Mesendoderm (in vitro differentiated cells): ENCODE results near the gene AP1M2.
A peak's percentile ranks its signal among the peaks of the same experiment; 100 is the strongest.

Experiments used
- DNase-seq: peaks from one replicate; pipeline ENCODE4 v3.0.0; 2013
- H2AK5ac ChIP-seq: 2 replicates; pipeline ENCODE4 v1.6.1; 2013; ENCODE audit warnings: low read length, inconsistent platforms
- H2BK120ac ChIP-seq: 2 replicates; pipeline ENCODE4 v1.6.1; 2013; ENCODE audit warnings: low read depth, mild to moderate bottlenecking, low read length, moderate library complexity, mixed read lengths
- H2BK15ac ChIP-seq: replicated peaks from 2 replicates; pipeline ENCODE4 v1.6.1; 2013; ENCODE audit warnings: low read depth, mild to moderate bottlenecking, moderate library complexity
- H2BK5ac ChIP-seq: 2 replicates; pipeline ENCODE4 v1.6.1; 2013; ENCODE audit warnings: low read length, inconsistent platforms
- H3K18ac ChIP-seq: 2 replicates; pipeline ENCODE4 v1.6.1; 2013; ENCODE audit warnings: mild to moderate bottlenecking, low read length, mixed read lengths
- H3K23ac ChIP-seq: one replicate; pipeline ENCODE4 v1.6.1; 2013; ENCODE audit warnings: low read length
- H3K27ac ChIP-seq: 2 replicates; pipeline ENCODE4 v1.5.1; 2013; ENCODE audit warnings: low read depth, mild to moderate bottlenecking, inconsistent platforms, low read length, moderate library complexity
- H3K27me3 ChIP-seq: 2 replicates; pipeline ENCODE4 v1.6.1; 2013; ENCODE audit warnings: low read length, control low read depth, mild to moderate bottlenecking, inconsistent platforms; ENCODE audit not compliant: insufficient read depth, poor library complexity
- H3K36me3 ChIP-seq: 2 replicates; pipeline ENCODE4 v1.6.1; 2013; ENCODE audit warnings: low read length, inconsistent platforms; ENCODE audit not compliant: control insufficient read depth, insufficient read depth
- H3K4ac ChIP-seq: one replicate; pipeline ENCODE4 v1.6.1; 2013; ENCODE audit warnings: low read depth, mild to moderate bottlenecking, low read length, moderate library complexity
- H3K4me1 ChIP-seq: 2 replicates; pipeline ENCODE4 v1.6.1; 2013; ENCODE audit warnings: low read depth, low read length, inconsistent platforms; ENCODE audit not compliant: control insufficient read depth
- H3K4me2 ChIP-seq: 2 replicates; pipeline ENCODE4 v1.6.1; 2013; ENCODE audit warnings: low read length
- H3K4me3 ChIP-seq: 2 replicates; pipeline ENCODE4 v1.5.1; 2013; ENCODE audit warnings: mild to moderate bottlenecking, low read length
- H3K56ac ChIP-seq: one replicate; pipeline ENCODE4 v1.6.1; 2013; ENCODE audit warnings: low read length
- H3K79me1 ChIP-seq: 2 replicates; pipeline ENCODE4 v1.6.1; 2013; ENCODE audit warnings: low read length, inconsistent platforms
- H3K79me2 ChIP-seq: 2 replicates; pipeline ENCODE4 v1.6.1; 2013; ENCODE audit warnings: mild to moderate bottlenecking, low read length; ENCODE audit not compliant: control insufficient read depth, insufficient read depth
- H3K9ac ChIP-seq: 2 replicates; pipeline ENCODE4 v1.6.1; 2013; ENCODE audit warnings: low read length, inconsistent platforms
- H4K5ac ChIP-seq: one replicate; pipeline ENCODE4 v1.6.1; 2013; ENCODE audit warnings: low read length
- H4K8ac ChIP-seq: one replicate; pipeline ENCODE4 v1.6.1; 2013; ENCODE audit warnings: low read depth, mild to moderate bottlenecking, control low read depth, low read length, moderate library complexity
- WGBS: extraction: QIAGEN DNeasy Blood & Tissue Kit; methylation state at CpG from one replicate; pipeline ENCODE4 v1.1.7; 2013; ENCODE audit warnings: low lambda C conversion rate, missing lambda C conversion rate; ENCODE audit not compliant: insufficient coverage; ENCODE audit errors: extremely low coverage; 5-methylcytosine and 5-hydroxymethylcytosine counted together

AP1M2 gene

DNA sequence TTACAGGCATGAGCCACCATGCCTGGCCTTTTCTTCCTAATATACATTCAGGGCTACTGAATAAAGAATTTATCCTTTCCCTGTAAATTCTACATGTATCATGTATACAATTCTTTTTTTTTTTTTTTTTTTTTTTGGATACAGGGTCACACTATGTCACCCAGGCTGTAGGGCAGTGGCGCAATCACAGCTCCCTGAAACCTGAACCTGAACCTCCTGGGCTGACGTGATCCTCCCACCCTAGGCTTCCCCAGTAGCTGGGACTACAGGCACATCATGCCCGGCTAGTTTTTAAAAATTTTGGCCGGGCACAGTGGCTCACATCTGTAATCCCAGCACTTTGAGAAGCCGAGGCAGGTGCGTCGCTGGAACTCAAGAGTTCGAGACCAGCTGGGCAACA lies 31.7 kb upstream of the AP1M2 start:
- no peak overlapping the region for H4K5ac ChIP-seq
- WGBS: no CpG with 5 or more reads among the region's 8 CpGs
- H4K8ac ChIP-seq: no peak overlapping the region
- H3K27me3 ChIP-seq: no peaks in the 10 kb centered on the region
- no peak overlapping the region for H3K4me2 ChIP-seq
- no peak overlapping the region for H3K18ac ChIP-seq
- H3K4me3 ChIP-seq: no peak overlapping the region
- peaks cover 2% of the 10 kb centered on the region for H3K79me2 ChIP-seq
- H2AK5ac ChIP-seq: no peak overlapping the region
- H2BK15ac ChIP-seq: no peak overlapping the region
- H3K4ac ChIP-seq: no peak overlapping the region
- peaks cover 2% of the 10 kb centered on the region for H3K4me1 ChIP-seq
- H3K36me3 ChIP-seq: no peaks in the 10 kb centered on the region
- H3K56ac ChIP-seq: no peak overlapping the region
- H3K9ac ChIP-seq: no peak overlapping the region
- no peak overlapping the region for H2BK120ac ChIP-seq
- H2BK5ac ChIP-seq: no peak overlapping the region
- H3K27ac ChIP-seq: no peak overlapping the region
- no peak for DNase-seq
- H3K79me1 ChIP-seq: peaks cover 2% of the 10 kb centered on the region
- no peak overlapping the region for H3K23ac ChIP-seq

DNA sequence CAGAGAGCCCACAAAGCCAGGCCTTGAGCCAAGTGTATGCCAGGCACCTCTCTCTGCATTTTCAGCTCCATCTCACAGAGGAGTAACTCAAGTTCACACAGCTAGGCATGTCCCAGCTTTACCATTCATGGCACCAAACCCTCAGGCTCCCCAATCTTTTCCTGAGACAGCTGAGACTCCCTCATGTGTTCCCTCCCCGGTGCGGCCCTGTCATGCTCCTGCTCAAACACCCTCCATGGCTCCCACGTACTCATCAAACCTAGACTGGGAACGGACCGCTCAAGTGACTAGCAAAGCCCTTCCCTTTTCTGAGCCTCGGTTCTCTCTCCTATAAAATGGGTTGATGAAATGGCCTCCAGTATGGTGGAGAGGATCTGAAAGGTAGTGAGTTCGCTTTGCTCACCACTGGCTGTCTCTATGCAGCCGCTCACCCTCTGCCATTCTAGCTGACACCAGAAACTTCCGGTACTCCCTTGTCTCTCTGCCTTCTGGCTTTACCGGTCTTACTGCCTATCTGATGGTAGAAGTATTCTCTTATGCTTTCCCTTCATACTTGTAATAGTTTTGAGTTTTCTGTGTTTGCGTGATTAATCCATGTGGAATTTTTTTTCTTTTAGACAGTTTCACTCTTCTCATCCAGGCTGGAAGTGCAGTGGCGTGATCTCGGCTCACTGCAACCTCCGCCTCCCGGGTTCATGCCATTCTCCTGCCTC lies 30.5 kb upstream of the AP1M2 start:
- peak overlapping the region; percentile 46 for H3K56ac ChIP-seq
- no peak overlapping the region for H3K4me2 ChIP-seq
- peaks cover 2% of the 10 kb centered on the region for H3K79me2 ChIP-seq
- no peak overlapping the region for H2AK5ac ChIP-seq
- no peak overlapping the region for H2BK5ac ChIP-seq
- H3K4me1 ChIP-seq: peaks cover 2% of the 10 kb centered on the region
- no peak overlapping the region for H2BK120ac ChIP-seq
- no peak overlapping the region for H4K8ac ChIP-seq
- no CpG with 5 or more reads among the region's 15 CpGs for WGBS
- no peak overlapping the region for H3K4ac ChIP-seq
- no peak overlapping the region for H4K5ac ChIP-seq
- no peak overlapping the region for H3K23ac ChIP-seq
- no peak for DNase-seq
- H2BK15ac ChIP-seq: no peak overlapping the region
- no peak overlapping the region for H3K9ac ChIP-seq
- H3K27ac ChIP-seq: no peak overlapping the region
- peaks cover 2% of the 10 kb centered on the region for H3K79me1 ChIP-seq
- H3K4me3 ChIP-seq: no peak overlapping the region
- H3K18ac ChIP-seq: no peak overlapping the region
- H3K36me3 ChIP-seq: no peaks in the 10 kb centered on the region
- H3K27me3 ChIP-seq: no peaks in the 10 kb centered on the region

DNA sequence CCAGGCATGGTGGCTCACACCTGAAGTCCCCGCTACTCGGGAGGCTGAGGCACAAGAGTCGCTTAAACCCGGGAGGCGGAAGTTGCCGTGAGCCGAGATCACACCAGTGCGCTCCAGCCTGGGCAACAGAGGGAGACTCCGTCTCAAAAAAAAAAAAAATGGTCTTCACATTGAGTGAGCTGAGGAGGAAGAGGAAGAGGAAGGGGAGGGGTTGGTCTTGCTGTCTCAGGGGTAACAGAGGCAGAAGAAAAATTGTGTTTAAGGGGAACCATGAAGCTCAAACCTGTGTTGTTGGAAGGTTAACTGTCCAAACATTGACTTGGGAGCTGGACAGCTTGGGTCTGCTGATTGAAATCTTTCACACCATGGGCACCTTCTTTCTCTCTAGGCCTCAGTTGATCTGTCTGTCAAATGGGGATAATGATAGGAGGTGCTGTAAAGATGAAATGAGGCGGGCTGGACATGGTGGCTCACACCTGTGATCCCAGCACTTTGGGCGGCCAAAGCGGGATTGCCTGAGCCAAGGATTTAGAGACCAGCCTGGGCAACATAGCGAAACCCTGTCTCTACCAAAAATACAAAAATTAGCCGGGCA lies 28.4 kb upstream of the AP1M2 start:
- Histone ChIP-seq H3K36me3 (no peaks in the 10 kb centered on the region), H2BK15ac (no peak overlapping the region), H3K79me2 (no peaks in the 10 kb centered on the region), H3K4ac (no peak overlapping the region), H2BK120ac (no peak overlapping the region), H3K4me3 (no peak overlapping the region), H3K27ac (no peak overlapping the region), H3K18ac (no peak overlapping the region), H3K9ac (no peak overlapping the region), H3K4me2 (no peak overlapping the region), H3K79me1 (no peaks in the 10 kb centered on the region), H2BK5ac (no peak overlapping the region), H3K27me3 (no peaks in the 10 kb centered on the region), H3K56ac (no peak overlapping the region), H3K4me1 (peaks cover 2% of the 10 kb centered on the region), H4K8ac (no peak overlapping the region), H4K5ac (no peak overlapping the region), H2AK5ac (no peak overlapping the region), H3K23ac (no peak overlapping the region)
- no peak for DNase-seq
- no CpG with 5 or more reads among the region's 14 CpGs for WGBS

DNA sequence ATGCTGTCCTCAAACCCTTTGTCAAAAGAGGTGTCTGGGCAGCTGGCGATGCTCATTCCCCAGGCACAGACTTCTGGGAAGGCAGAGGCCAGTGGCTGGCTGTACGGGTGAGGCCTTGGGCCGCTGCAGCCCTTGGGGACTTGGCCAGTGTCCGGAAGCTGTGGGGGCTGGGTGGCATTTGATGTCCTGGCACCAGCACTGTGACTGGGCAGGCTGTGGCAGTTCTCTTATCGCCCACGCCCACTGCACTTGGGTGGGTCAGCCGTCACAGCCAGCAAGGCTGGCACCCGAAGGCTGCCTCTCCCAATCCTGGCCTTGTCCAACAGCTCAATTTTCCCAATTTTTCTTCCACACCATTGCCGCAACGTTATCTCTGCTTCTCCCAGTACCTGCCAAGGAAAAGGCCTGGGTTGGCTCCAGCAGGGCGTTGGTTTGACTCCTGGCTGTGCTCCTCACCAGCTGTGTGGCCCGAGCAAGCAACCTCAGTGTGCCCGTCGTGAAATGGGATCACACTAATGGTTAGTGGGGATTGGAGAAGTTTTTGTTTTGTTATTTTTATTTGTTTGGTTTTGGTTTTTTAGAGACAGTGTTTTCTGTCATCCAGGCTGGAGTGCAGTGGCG lies 25.5 kb upstream of the AP1M2 start:
- Histone ChIP-seq H3K23ac (no peak overlapping the region), H3K4me2 (no peak overlapping the region), H3K4me1 (peaks cover 2% of the 10 kb centered on the region), H2BK15ac (no peak overlapping the region), H2BK5ac (no peak overlapping the region), H3K79me2 (no peaks in the 10 kb centered on the region), H3K9ac (no peak overlapping the region), H4K5ac (no peak overlapping the region), H3K36me3 (no peaks in the 10 kb centered on the region), H2AK5ac (no peak overlapping the region), H3K18ac (no peak overlapping the region), H3K27ac (no peak overlapping the region), H3K56ac (no peak overlapping the region), H3K79me1 (no peaks in the 10 kb centered on the region), H3K4ac (no peak overlapping the region), H3K27me3 (no peaks in the 10 kb centered on the region), H2BK120ac (no peak overlapping the region), H4K8ac (no peak overlapping the region), H3K4me3 (no peak overlapping the region)
- WGBS: no CpG with 5 or more reads among the region's 15 CpGs
- no peak for DNase-seq

DNA sequence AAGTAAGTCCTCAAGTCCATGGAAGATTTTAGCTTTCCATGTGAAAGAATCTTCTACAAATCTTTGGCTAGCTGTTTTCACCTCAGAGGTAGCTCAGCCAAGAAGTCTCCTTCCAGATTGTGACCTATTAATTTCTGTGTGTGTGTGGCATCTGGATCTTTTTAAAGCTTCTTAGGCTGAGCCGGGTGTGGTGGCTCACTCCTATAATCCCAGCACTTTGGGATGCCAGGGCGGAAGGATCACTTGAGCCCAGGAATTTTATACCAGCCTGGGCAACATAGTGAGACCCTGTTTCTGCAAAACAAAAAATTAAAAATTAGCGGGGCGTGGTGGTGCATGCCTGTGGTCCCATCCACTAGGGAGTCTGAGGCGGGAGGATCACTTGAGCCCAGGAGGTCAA lies 24.8 kb upstream of the AP1M2 start:
- Histone ChIP-seq H4K5ac (no peak overlapping the region), H3K4me2 (no peak overlapping the region), H3K36me3 (no peaks in the 10 kb centered on the region), H3K56ac (no peak overlapping the region), H2BK5ac (no peak overlapping the region), H3K18ac (no peak overlapping the region), H2BK120ac (no peak overlapping the region), H3K79me1 (no peaks in the 10 kb centered on the region), H4K8ac (no peak overlapping the region), H2BK15ac (no peak overlapping the region), H3K4me3 (no peak overlapping the region), H2AK5ac (no peak overlapping the region), H3K9ac (no peak overlapping the region), H3K4ac (no peak overlapping the region), H3K23ac (no peak overlapping the region), H3K27ac (no peak overlapping the region), H3K27me3 (no peaks in the 10 kb centered on the region), H3K4me1 (no peaks in the 10 kb centered on the region), H3K79me2 (no peaks in the 10 kb centered on the region)
- no CpG with 5 or more reads among the region's 5 CpGs for WGBS
- no peak for DNase-seq
